NT2/D1 (cell line): ENCODE results near the gene DSCAM.
"Not testable (repeated sequence)": the region's sequence is repeated elsewhere in the genome, so short reads cannot be mapped to it uniquely, and the experiment has no call there.

ENCODE experiments used
- DNase-seq: peaks from one replicate; pipeline ENCODE4 v3.0.0-alpha.2; 2011; ENCODE audit warnings: low read depth, low spot score
- H3K27me3 ChIP-seq: 2 replicates; pipeline ENCODE4 v1.6.0; 2011; ENCODE audit warnings: mild to moderate bottlenecking; ENCODE audit not compliant: insufficient read length, insufficient read depth
- H3K36me3 ChIP-seq: 2 replicates; pipeline ENCODE4 v1.6.1; 2011; ENCODE audit warnings: mild to moderate bottlenecking, low read length, mixed read lengths; ENCODE audit not compliant: insufficient read depth, insufficient read length
- H3K4me1 ChIP-seq: 2 replicates; pipeline ENCODE4 v1.5.1; 2011; ENCODE audit not compliant: insufficient read depth, insufficient read length
- H3K4me3 ChIP-seq: 2 replicates; pipeline ENCODE4 v1.5.1; 2011; ENCODE audit warnings: low read depth; ENCODE audit not compliant: insufficient read length
- H3K9ac ChIP-seq: 2 replicates; pipeline ENCODE4 v1.6.0; 2011; ENCODE audit warnings: low read depth; ENCODE audit not compliant: insufficient read length
- H3K9me3 ChIP-seq: 2 replicates; pipeline ENCODE4 v1.5.1; 2011; ENCODE audit warnings: mild to moderate bottlenecking, low read length; ENCODE audit not compliant: insufficient read depth
- SUZ12 ChIP-seq: IDR thresholded peaks from 2 replicates; pipeline ENCODE4 v1.6.1; 2011; ENCODE audit not compliant: insufficient read length, insufficient read depth; ENCODE audit errors: extremely low read depth
- YY1 ChIP-seq: IDR thresholded peaks from 2 replicates; pipeline ENCODE4 v1.6.1; 2011; ENCODE audit not compliant: insufficient read length, insufficient read depth
- ZNF274 ChIP-seq: IDR thresholded peaks from 2 replicates; pipeline ENCODE4 v1.6.1; 2011; ENCODE audit warnings: mild to moderate bottlenecking, low read depth, low read length

DSCAM gene

GRCh38 chr21:40324389-40324788, 522.6 kb downstream of the DSCAM start:
- Histone ChIP-seq H3K27me3 (no peaks in the 10 kb centered on the region), H3K36me3 (no peaks in the 10 kb centered on the region), H3K4me1 (no peaks in the 10 kb centered on the region), H3K4me3 (no peak overlapping the region), H3K9ac (no peak overlapping the region), H3K9me3 (0 out of 2 replicates have a peak, but pooled peaks cover 7% of the 10 kb centered on the region)
- DNase-seq, result no peak
- TF ChIP-seq ZNF274 (no peak), YY1 (no peak), SUZ12 (no peak)

- H3K9ac ChIP-seq, H3K36me3 ChIP-seq, H3K4me3 ChIP-seq, H3K4me1 ChIP-seq, H3K27me3 ChIP-seq, H3K9me3 ChIP-seq, DNase-seq: not testable (repeated sequence)
Measured at GRCh38 chr21:40320718-40321117, 526.2 kb downstream of the DSCAM start.

- no peak overlapping the region for H3K4me3 ChIP-seq
- no peak for DNase-seq
- no peaks in the 10 kb centered on the region for H3K27me3 ChIP-seq
- no peak for TF ChIP-seq YY1
- TF ChIP-seq SUZ12, result no peak
- TF ChIP-seq ZNF274, result no peak
- no peak overlapping the region for H3K9ac ChIP-seq
- no peaks in the 10 kb centered on the region for H3K4me1 ChIP-seq
- no peaks in the 10 kb centered on the region for H3K36me3 ChIP-seq
- no peaks in the 10 kb centered on the region for H3K9me3 ChIP-seq
Measured at GRCh38 chr21:40318371-40318770, 528.6 kb downstream of the DSCAM start.

GRCh38 chr21:40316104-40316503, 530.9 kb downstream of the DSCAM start:
- no peak overlapping the region for H3K9ac ChIP-seq

GRCh38 chr21:40315626-40316025, 531.3 kb downstream of the DSCAM start:
- DNase-seq, result no peak
- Histone ChIP-seq H3K36me3 (no peaks in the 10 kb centered on the region), H3K9ac (no peak overlapping the region), H3K9me3 (no peaks in the 10 kb centered on the region), H3K4me3 (no peak overlapping the region), H3K27me3 (no peaks in the 10 kb centered on the region), H3K4me1 (no peaks in the 10 kb centered on the region)
- TF ChIP-seq SUZ12 (no peak), ZNF274 (no peak), YY1 (no peak)

More at GRCh38 chr21:40316104-40316503, 530.9 kb downstream of the DSCAM start:
- Histone ChIP-seq H3K27me3 (no peaks in the 10 kb centered on the region), H3K4me1 (no peaks in the 10 kb centered on the region), H3K36me3 (no peaks in the 10 kb centered on the region), H3K4me3 (no peak overlapping the region), H3K9me3 (no peaks in the 10 kb centered on the region)
- DNase-seq, result no peak
- TF ChIP-seq ZNF274 (no peak), SUZ12 (no peak), YY1 (no peak)

GRCh38 chr21:40313260-40313659, 533.7 kb downstream of the DSCAM start:
- Histone ChIP-seq H3K4me1 (no peaks in the 10 kb centered on the region), H3K4me3 (no peak overlapping the region), H3K9me3 (no peaks in the 10 kb centered on the region), H3K9ac (no peak overlapping the region), H3K27me3 (no peaks in the 10 kb centered on the region), H3K36me3 (no peaks in the 10 kb centered on the region)
- no peak for DNase-seq
- TF ChIP-seq ZNF274 (no peak), YY1 (no peak), SUZ12 (no peak)

- no peak for DNase-seq
- Histone ChIP-seq H3K4me3 (no peak overlapping the region), H3K9ac (no peak overlapping the region), H3K27me3 (no peaks in the 10 kb centered on the region), H3K4me1 (no peaks in the 10 kb centered on the region), H3K9me3 (peaks cover 7% of the 10 kb centered on the region; the same call in 1 of the 2 replicates), H3K36me3 (no peaks in the 10 kb centered on the region)
- no peak for TF ChIP-seq YY1
- no peak for TF ChIP-seq ZNF274
Measured at GRCh38 chr21:40300300-40300699, 546.7 kb downstream of the DSCAM start.

- H3K36me3 ChIP-seq, result no peaks in the 10 kb centered on the region
- no peaks in the 10 kb centered on the region for H3K27me3 ChIP-seq
- peaks cover 14% of the 10 kb centered on the region; the same call in 1 of the 2 replicates for H3K9me3 ChIP-seq
- TF ChIP-seq YY1 (no peak), SUZ12 (no peak), ZNF274 (no peak)
- H3K4me3 ChIP-seq, result no peak overlapping the region
- no peak for DNase-seq
- H3K9ac ChIP-seq, result no peak overlapping the region
- H3K4me1 ChIP-seq, result no peaks in the 10 kb centered on the region
Measured at GRCh38 chr21:40299451-40299850, 547.5 kb downstream of the DSCAM start.
